Measurements from ENCODE around the gene FTCDNL1.

Gene FTCDNL1

GRCh38 chr2:199818754-199819153 is 32.2 kb downstream of the FTCDNL1 start:
- TF ChIP-seq CTCF (IDR thresholded peaks at IDR 0.05; ENCODE audit: unreplicated experiment in 3 of 3): no peak
- Mint-ChIP-seq H3K4me3 (no peak overlapping the region), H3K4me1 (peaks cover 13% of the 10 kb centered on the region), H3K9me3 (no peaks in the 10 kb centered on the region), H3K27ac (no peak overlapping the region), H3K36me3 (ENCODE audit: low read depth) (no peaks in the 10 kb centered on the region), H3K27me3 (ENCODE audit: low read depth) (peaks cover 4% of the 10 kb centered on the region)

- Mint-ChIP-seq H3K27ac (no peak overlapping the region), H3K9me3 (no peaks in the 10 kb centered on the region), H3K27me3 (ENCODE audit: low read depth) (peaks cover 4% of the 10 kb centered on the region), H3K4me1 (peaks cover 13% of the 10 kb centered on the region), H3K36me3 (ENCODE audit: low read depth) (no peaks in the 10 kb centered on the region), H3K4me3 (no peak overlapping the region)
- TF ChIP-seq CTCF (IDR thresholded peaks at IDR 0.05; ENCODE audit: unreplicated experiment in 3 of 3): no peak
Measured at GRCh38 chr2:199818026-199818425, 33.0 kb downstream of the FTCDNL1 start.

- peaks cover 19% of the 10 kb centered on the region for H3K4me1 Mint-ChIP-seq
- H3K36me3 Mint-ChIP-seq (ENCODE audit: low read depth): no peaks in the 10 kb centered on the region
- no peak for TF ChIP-seq CTCF (IDR thresholded peaks at IDR 0.05; ENCODE audit: unreplicated experiment in 3 of 3)
- H3K9me3 Mint-ChIP-seq: no peaks in the 10 kb centered on the region
- H3K4me3 Mint-ChIP-seq: no peak overlapping the region
- H3K27ac Mint-ChIP-seq: peak overlapping the region in 1 of 3 experiments; percentile 1
- peaks cover 4% of the 10 kb centered on the region for H3K27me3 Mint-ChIP-seq (ENCODE audit: low read depth)
Measured at GRCh38 chr2:199814817-199815211, 36.2 kb downstream of the FTCDNL1 start.

- TF ChIP-seq CTCF (IDR thresholded peaks at IDR 0.05; ENCODE audit: unreplicated experiment in 3 of 3): no peak
- Mint-ChIP-seq H3K4me3 (no peak overlapping the region), H3K27ac (peak overlapping the region in 1 of 3 experiments; percentile 1), H3K4me1 (peaks cover 19% of the 10 kb centered on the region), H3K9me3 (no peaks in the 10 kb centered on the region), H3K27me3 (ENCODE audit: low read depth) (peaks cover 4% of the 10 kb centered on the region), H3K36me3 (ENCODE audit: low read depth) (no peaks in the 10 kb centered on the region)
Measured at GRCh38 chr2:199814101-199814816, 36.7 kb downstream of the FTCDNL1 start.

GRCh38 chr2:199812493-199812892 is 38.5 kb downstream of the FTCDNL1 start:
- Mint-ChIP-seq H3K27ac (no peak overlapping the region), H3K27me3 (ENCODE audit: low read depth) (peaks cover 4% of the 10 kb centered on the region), H3K9me3 (no peaks in the 10 kb centered on the region), H3K4me3 (no peak overlapping the region), H3K36me3 (ENCODE audit: low read depth) (no peaks in the 10 kb centered on the region), H3K4me1 (peaks cover 19% of the 10 kb centered on the region)
- TF ChIP-seq CTCF (IDR thresholded peaks at IDR 0.05; ENCODE audit: unreplicated experiment in 3 of 3): no peak

GRCh38 chr2:199811346-199811745 is 39.6 kb downstream of the FTCDNL1 start:
- Mint-ChIP-seq H3K9me3 (no peaks in the 10 kb centered on the region), H3K36me3 (ENCODE audit: low read depth) (no peaks in the 10 kb centered on the region), H3K27ac (no peak overlapping the region), H3K27me3 (ENCODE audit: low read depth) (peaks cover 4% of the 10 kb centered on the region), H3K4me1 (peaks cover 26% of the 10 kb centered on the region), H3K4me3 (no peak overlapping the region)
- no peak for TF ChIP-seq CTCF (IDR thresholded peaks at IDR 0.05; ENCODE audit: unreplicated experiment in 3 of 3)
